SJCRH30 (cell line): ENCODE results near the gene COPZ1. TPM values are rescaled to one million over a fixed set of nuclear protein-coding genes. Genes with fewer than 3 reads are reported as not detected.
A peak's percentile ranks its signal among the peaks of the same experiment; 100 is the strongest.
"Not testable (repeated sequence)": the region's sequence is repeated elsewhere in the genome, so short reads cannot be mapped to it uniquely, and the experiment has no call there.

Experiments
- DNase-seq, 2 experiments: peaks; one replicate each; pipeline ENCODE4 v3.0.0-alpha.2; 2015 to 2020
- H3K27ac ChIP-seq: fragments of 250-450 bp; sonication (Bioruptor Pico); 2 replicates; pipeline ENCODE4 v1.5.1; 2020; ENCODE audit warnings: mild to moderate bottlenecking, moderate library complexity
- H3K27me3 ChIP-seq: fragments of 250-450 bp; sonication (Bioruptor Pico); 2 replicates; pipeline ENCODE4 v1.5.1; 2020; ENCODE audit warnings: mild to moderate bottlenecking, moderate library complexity
- H3K36me3 ChIP-seq: fragments of 250-450 bp; sonication (Bioruptor Pico); 2 replicates; pipeline ENCODE4 v1.5.1; 2020; ENCODE audit warnings: mild to moderate bottlenecking, moderate library complexity
- H3K4me1 ChIP-seq: fragments of 250-450 bp; sonication (Bioruptor Pico); 2 replicates; pipeline ENCODE4 v1.5.1; 2020; ENCODE audit warnings: mild to moderate bottlenecking, moderate library complexity
- H3K4me3 ChIP-seq: fragments of 250-450 bp; sonication (Bioruptor Pico); 2 replicates; pipeline ENCODE4 v1.5.1; 2020; ENCODE audit warnings: mild to moderate bottlenecking, moderate library complexity
- H3K9me3 ChIP-seq: fragments of 250-450 bp; sonication (Bioruptor Pico); replicated peaks from 2 replicates; pipeline ENCODE4 v1.5.1; 2020; ENCODE audit warnings: mild to moderate bottlenecking, moderate library complexity
- total RNA-seq: library from RNA; depleted of rRNA; stranded (reverse); fragments of >200 nt; shearing (Covaris generic); gene quantifications from 2 replicates; pipeline ENCODE4 v1.2.3, GENCODE V29; 2014

Gene COPZ1
- total RNA-seq, 1 experiment from 2014 or later, result 117 TPM

DNA sequence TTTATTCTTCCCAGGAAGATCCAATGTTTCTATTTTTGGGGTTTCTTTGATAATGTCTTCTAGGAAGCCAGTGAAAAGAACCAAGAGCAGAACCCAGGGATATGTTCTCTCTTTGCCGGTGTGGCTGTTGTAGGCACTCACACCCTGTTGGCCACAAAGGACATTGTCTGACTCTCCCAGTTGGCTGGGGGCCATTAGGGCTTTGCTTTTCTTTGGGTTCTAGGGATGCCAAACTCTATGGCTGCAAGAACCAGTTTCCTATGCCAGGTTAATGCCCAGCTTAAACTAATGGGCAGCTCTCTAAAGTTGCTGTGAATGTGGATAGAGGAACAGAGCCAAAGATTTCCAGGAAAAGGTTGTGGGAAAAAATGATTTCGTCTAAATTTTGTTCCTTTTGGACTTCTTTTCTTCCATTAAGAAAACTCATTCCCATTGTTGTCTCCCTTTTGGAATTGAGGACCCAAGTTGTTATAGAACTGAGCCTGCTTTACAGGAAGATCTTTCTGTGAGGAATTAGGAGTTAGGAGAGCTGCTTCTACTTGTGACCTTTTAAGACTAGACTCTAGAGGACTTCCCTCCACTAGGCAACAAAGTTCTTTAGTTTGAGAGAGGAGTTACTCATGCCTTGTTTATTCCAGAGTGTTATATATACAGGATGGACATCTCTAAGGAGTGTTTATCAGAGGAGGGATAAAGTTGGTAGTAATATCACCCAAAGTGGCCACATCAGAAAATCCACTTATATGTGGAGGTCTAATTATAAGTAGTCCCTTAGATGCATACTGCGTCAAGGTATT is 13.1 kb downstream of the COPZ1 start:
- Histone ChIP-seq H3K27ac (no peak overlapping the region), H3K9me3 (no peaks in the 10 kb centered on the region), H3K36me3 (peaks cover 9% of the 10 kb centered on the region), H3K27me3 (no peaks in the 10 kb centered on the region), H3K4me3 (no peak overlapping the region), H3K4me1 (peaks cover 14% of the 10 kb centered on the region)
- no peak for DNase-seq

DNA sequence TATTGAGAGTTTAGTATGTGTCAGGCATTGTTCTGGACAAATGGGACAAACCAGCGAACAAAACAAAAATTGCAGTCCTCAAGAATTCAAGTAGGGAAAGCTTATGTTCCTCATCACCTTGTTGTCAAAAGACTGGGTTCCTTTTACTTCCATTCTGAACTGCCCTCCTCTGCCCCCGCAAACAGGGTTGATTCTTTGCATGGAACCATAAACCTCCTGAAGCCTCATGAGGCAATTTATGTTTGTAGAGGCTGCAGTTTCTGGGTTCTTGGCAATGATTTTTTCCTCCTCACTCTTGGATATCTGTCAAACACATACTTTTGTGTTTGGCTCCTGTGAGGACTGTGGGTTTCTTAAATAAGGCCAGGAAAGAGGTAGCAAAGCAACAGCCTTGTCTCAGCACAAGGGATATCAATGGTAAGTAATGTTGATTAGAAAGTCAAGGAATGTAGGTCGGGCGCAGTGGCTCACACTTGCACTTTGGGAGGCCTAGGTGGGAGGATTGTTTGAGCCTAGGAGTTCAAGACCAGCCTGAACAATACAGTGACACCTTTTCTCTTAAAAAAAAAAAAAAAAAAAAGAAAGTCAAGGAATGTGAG is 13.9 kb downstream of the COPZ1 start:
- Histone ChIP-seq H3K4me3 (no peak overlapping the region), H3K27ac (no peak overlapping the region), H3K27me3 (no peaks in the 10 kb centered on the region), H3K9me3 (no peaks in the 10 kb centered on the region), H3K4me1 (peaks cover 14% of the 10 kb centered on the region), H3K36me3 (peaks cover 17% of the 10 kb centered on the region)
- no peak for DNase-seq

DNA sequence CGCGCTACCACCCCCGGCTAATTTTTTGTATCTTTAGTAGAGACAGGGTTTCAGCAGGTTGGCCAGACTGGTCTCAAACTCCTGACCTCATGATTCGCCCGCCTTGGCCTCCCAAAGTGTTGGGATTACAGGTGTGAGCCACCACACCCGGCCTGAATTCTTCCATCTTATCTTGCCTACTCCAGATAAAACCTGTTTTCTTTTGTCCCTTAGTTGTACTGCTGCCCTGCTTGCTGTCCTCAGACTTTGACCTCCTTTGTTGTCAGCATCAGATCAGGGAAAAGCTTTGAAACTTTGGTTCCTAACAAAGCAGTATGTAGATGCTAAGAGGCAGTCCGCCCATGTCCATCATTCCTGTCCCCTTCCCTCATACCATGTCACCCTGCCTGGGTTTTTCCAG is 15.9 kb downstream of the COPZ1 start:
- peaks cover 31% of the 10 kb centered on the region for H3K36me3 ChIP-seq
- H3K4me1 ChIP-seq, result peaks cover 14% of the 10 kb centered on the region
- no peaks in the 10 kb centered on the region for H3K27me3 ChIP-seq
- no peak for DNase-seq
- no peak overlapping the region for H3K4me3 ChIP-seq
- no peaks in the 10 kb centered on the region for H3K9me3 ChIP-seq
- H3K27ac ChIP-seq, result peak overlapping the region; percentile 52; the same call in 1 of the 2 replicates

DNA sequence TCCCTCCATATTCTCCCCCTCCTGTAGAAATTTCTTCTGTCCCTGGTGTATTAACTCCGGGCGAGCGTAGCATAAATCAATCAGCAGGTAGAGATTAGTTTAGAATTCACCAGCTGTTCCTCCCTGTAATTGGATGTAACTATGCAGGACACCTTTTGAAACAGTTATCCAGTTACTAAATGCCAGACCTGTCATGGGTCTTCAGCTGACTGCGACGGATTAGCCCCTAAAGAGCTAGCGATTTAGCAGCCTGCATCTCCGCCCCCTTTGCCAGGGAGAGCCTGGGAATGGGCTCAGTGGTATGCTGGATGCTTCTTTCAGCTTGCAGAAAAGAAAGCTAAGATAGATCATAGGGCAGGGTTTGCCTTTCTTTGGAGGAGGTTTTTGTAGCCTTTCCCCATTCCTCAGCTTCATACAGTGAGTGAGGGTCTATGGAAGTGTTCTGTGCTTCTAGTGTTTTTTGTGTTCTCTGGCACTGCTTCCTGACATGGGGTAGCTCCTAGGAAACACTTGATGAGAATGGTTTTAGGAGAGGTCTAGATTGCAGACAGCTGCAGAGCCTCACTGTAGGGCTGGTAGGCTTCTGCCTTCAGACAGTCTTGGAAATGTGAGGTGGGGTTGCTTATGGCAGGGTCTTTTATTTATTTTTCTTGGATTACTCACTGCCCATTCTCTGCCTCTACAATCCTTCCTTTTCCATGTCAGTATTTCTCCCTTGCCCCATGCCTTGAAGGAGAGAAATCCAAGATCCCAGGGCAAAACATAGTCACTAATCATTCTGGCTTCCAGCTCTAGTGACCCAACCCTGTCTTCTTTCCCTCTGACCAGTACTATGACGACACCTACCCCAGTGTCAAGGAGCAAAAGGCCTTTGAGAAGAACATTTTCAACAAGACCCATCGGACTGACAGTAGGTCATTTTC is 16.7 kb downstream of the COPZ1 start:
- H3K27ac ChIP-seq, result peak overlapping the region; percentile 52; the same call in 1 of the 2 replicates
- H3K36me3 ChIP-seq, result peaks cover 31% of the 10 kb centered on the region
- DNase-seq, result peak; percentile 52 to 56
- no peak overlapping the region for H3K4me3 ChIP-seq
- H3K4me1 ChIP-seq, result peaks cover 14% of the 10 kb centered on the region
- H3K27me3 ChIP-seq, result no peaks in the 10 kb centered on the region
- no peaks in the 10 kb centered on the region for H3K9me3 ChIP-seq

GRCh38 chr12:54349036-54349435 is 24.1 kb downstream of the COPZ1 start:
- Histone ChIP-seq H3K27ac (no peak overlapping the region), H3K36me3 (peaks cover 22% of the 10 kb centered on the region), H3K9me3 (no peaks in the 10 kb centered on the region), H3K4me1 (peaks cover 3% of the 10 kb centered on the region; the same call in 1 of the 2 replicates), H3K4me3 (no peak overlapping the region), H3K27me3 (no peaks in the 10 kb centered on the region)
- no peak for DNase-seq

- Histone ChIP-seq H3K27me3 (no peaks in the 10 kb centered on the region), H3K27ac (no peak overlapping the region), H3K36me3 (peaks cover 17% of the 10 kb centered on the region), H3K9me3 (no peaks in the 10 kb centered on the region), H3K4me1 (peaks cover 5% of the 10 kb centered on the region), H3K4me3 (no peak overlapping the region)
- DNase-seq, result no peak
Observed at GRCh38 chr12:54349679-54350078, 24.7 kb downstream of the COPZ1 start.

DNA sequence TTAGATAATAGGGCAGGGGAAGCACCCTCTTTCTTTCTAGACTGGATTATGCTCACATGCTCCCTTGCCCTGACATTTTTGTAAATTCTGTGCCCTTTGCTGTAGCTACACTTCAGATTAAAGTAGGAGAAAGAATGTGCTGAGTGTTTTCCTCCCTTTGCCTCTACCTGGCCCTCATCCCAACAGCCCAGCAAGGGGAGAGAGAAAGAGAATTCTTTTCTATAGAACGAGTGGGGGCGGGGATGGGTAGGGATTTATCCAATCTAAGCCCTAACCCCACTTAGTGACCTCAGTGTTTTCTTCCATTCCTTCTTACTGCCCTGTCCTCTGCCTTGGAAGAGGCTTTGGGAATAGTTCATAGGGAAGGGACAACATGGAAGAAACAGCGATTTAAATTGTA is 25.8 kb downstream of the COPZ1 start:
- Histone ChIP-seq H3K9me3 (no peaks in the 10 kb centered on the region), H3K27ac (no peak overlapping the region), H3K4me1 (peaks cover 15% of the 10 kb centered on the region), H3K27me3 (no peaks in the 10 kb centered on the region), H3K36me3 (peaks cover 10% of the 10 kb centered on the region; the same call in 1 of the 2 replicates), H3K4me3 (no peak overlapping the region)
- DNase-seq, result no peak

DNA sequence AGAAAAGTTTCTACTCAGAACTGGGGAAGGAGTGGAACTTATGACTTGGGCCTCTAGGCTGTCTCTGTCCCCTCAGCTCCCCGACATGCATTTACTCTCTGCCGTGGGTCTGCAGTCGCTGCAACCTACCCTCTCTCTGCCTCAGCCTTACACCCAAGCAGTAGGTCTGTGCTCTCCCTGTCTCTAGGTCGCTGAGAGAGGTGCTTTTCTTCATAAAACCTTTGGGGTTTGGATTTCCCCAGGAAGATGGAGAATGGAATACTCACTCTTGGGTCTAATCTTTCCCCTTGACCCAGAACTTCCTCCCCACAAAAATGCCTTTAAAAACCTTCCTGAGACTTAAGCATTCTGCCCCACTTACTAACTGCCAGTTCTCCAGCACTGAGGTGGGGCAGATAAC is 26.4 kb downstream of the COPZ1 start:
- DNase-seq, result no peak
- peaks cover 10% of the 10 kb centered on the region; the same call in 1 of the 2 replicates for H3K36me3 ChIP-seq
- no peak overlapping the region for H3K4me3 ChIP-seq
- H3K9me3 ChIP-seq, result no peaks in the 10 kb centered on the region
- H3K27me3 ChIP-seq, result no peaks in the 10 kb centered on the region
- no peak overlapping the region for H3K27ac ChIP-seq
- H3K4me1 ChIP-seq, result peaks cover 20% of the 10 kb centered on the region

GRCh38 chr12:54352022-54352531 is 27.1 kb downstream of the COPZ1 start:
- Histone ChIP-seq H3K4me1 (peaks cover 22% of the 10 kb centered on the region), H3K36me3 (peaks cover 10% of the 10 kb centered on the region; the same call in 1 of the 2 replicates), H3K27ac (no peak overlapping the region), H3K27me3 (no peaks in the 10 kb centered on the region), H3K9me3 (no peaks in the 10 kb centered on the region), H3K4me3 (no peak overlapping the region)
- DNase-seq, result no peak

DNA sequence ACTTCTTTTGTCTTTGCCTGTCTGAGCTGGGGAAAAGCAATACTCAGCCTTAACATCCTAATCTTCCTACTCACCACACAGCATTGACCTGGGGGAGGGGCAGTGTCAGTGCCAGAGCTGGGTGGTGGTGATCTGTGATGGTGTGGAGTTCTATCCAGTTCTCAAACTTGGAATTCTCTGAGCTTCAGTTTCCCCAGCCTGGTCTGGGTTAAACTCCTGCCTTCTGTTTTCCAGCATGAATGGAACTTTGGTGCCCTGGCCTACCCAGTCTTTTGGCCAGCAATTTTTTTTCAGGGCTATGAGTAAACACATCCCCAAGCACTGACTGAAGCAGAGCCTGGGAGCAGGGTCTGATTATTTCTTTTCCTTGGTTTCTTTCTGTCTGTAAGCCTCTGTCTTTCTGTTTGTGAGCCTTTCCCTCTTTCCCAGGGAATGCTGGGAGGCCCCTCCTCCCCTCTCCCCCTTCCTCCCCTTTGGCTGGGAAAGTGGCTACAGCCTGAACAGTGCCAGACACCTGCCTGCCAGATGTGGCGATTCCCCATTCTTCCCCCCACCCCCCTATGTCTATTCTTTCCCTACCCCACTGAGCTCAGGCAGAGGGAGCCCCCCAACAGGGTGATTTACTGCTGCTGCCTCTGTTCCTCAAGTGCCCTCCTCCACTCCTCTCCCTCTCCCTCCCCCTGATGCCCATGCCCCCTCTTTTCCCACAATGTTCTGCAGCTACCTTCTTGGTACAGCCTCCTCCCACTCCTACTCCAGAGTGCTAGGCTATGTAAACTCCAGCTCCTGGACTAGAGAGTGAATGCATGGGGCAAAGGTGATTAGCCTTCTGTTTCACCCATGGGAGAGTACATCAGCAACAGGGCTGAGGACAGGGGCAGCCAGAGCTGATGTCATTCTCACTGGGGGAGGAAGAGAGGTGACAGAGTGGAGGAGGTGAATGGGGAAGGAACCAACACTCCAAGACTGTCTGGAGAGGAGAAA is 28.3 kb downstream of the COPZ1 start:
- H3K9me3 ChIP-seq, result no peaks in the 10 kb centered on the region
- H3K4me3 ChIP-seq, result no peak overlapping the region
- H3K27ac ChIP-seq, result no peak overlapping the region
- H3K27me3 ChIP-seq, result no peaks in the 10 kb centered on the region
- H3K36me3 ChIP-seq, result 0 out of 2 replicates have a peak, but pooled peaks cover 2% of the 10 kb centered on the region
- H3K4me1 ChIP-seq, result peaks cover 29% of the 10 kb centered on the region
- no peak for DNase-seq

DNA sequence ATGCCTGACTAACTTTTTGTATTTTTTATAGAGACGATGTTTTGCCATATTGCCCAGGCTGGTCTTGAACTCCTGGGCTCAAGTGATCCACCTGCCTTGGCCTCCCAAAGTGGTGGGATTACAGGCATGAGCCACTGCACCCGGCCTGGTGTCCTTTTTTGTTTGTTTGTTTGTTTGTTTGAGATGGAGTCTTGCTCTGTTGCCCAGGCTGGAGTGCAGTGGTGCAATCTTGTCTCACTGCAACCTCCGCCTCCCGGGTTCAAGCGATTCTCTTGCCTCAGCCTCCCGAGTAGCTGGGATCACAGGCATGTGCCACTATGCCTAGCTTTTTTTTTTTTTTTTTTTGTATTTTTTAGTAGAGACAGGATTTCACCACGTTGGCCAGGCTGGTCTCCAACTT is 29.3 kb downstream of the COPZ1 start:
- H3K27ac ChIP-seq, H3K27me3 ChIP-seq, H3K9me3 ChIP-seq, H3K36me3 ChIP-seq, H3K4me3 ChIP-seq, DNase-seq: not testable (repeated sequence)
- H3K4me1 ChIP-seq, result peaks cover 29% of the 10 kb centered on the region

DNA sequence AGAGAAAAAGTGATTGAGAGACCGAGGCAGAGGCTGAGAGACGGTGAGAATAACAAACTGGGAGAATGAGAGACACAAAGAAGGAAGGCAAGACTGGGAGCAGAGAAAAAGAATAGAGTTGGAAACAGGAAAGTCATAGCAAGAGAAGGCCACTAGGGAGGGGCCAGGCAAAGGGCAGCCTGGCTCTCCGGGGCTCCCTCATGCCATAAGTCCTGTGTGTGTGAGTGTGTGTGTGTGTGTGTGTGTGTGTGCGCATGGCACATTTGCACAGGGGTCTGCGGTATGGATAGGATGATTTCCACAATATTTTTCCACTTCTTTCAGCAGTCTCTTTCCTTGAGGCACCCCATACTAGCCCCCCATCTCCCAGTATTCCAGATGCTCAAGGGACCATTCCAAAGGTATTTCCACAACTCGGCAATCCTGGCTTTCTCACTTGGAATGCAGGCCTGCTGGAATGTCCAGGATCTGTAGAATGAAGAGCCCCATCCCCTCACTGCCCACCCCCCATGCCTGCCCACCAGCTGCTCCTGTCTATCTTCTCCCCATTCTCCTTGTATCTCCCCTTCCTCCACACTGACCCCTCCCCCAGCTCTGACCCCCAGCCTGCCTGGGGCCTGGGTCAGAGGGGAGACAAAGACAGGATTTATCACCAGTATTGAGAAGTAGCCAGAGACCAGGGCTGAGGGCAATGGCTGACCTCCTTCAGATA is 30.3 kb downstream of the COPZ1 start:
- H3K27ac ChIP-seq, result peak overlapping the region; percentile 68
- no peaks in the 10 kb centered on the region for H3K36me3 ChIP-seq
- no peaks in the 10 kb centered on the region for H3K9me3 ChIP-seq
- H3K4me3 ChIP-seq, result no peak overlapping the region
- no peaks in the 10 kb centered on the region for H3K27me3 ChIP-seq
- peak; percentile 61 to 69 for DNase-seq
- H3K4me1 ChIP-seq, result peaks cover 34% of the 10 kb centered on the region

- peak overlapping the region; percentile 68; the same call in 1 of the 2 replicates for H3K27ac ChIP-seq
- no peaks in the 10 kb centered on the region for H3K9me3 ChIP-seq
- DNase-seq, result no peak
- H3K4me3 ChIP-seq, result no peak overlapping the region
- H3K4me1 ChIP-seq, result peaks cover 40% of the 10 kb centered on the region
- H3K27me3 ChIP-seq, result no peaks in the 10 kb centered on the region
- no peaks in the 10 kb centered on the region for H3K36me3 ChIP-seq
Observed at GRCh38 chr12:54356228-54356627, 31.3 kb downstream of the COPZ1 start.
